SK-MEL-5 (cell line): ENCODE data around the gene ITGA7. TPM values are rescaled to one million over a fixed set of nuclear protein-coding genes. Genes with fewer than 3 reads are reported as not detected.

Source experiments
- DNase-seq: peaks from one replicate; pipeline ENCODE4 v3.0.0-alpha.2; 2016; ENCODE audit warnings: low read depth, low spot score
- in situ Hi-C: cut with HindIII; loops from 2 replicates; pipeline ENCODE4 v1.10.0; 2016; ENCODE audit warnings: low sequenced_read_pairs, high pct_unique_total_duplicates, low pct_unique_long_range_greater_than_20kb
- total RNA-seq: library from RNA; depleted of rRNA; stranded (reverse); fragments of >200 nt; shearing (Covaris generic); gene quantifications from 2 replicates; pipeline ENCODE4 v1.2.3, GENCODE V29; 2014

ITGA7 gene
- total RNA-seq, 1 experiment from 2014 or later: 60.5 TPM

GRCh38 chr12:55708695-55709233 is 1.1 kb upstream of the ITGA7 start:
- in situ Hi-C loops: no loop called here
- no peak for DNase-seq

GRCh38 chr12:55707219-55707671 is 459 bp downstream of the ITGA7 start:
- no peak for DNase-seq
- in situ Hi-C loops: no loop called here

GRCh38 chr12:55706568-55707218 is 1.0 kb downstream of the ITGA7 start:
- DNase-seq: no peak
- in situ Hi-C loops: no loop called here

GRCh38 chr12:55705782-55706402 is 1.8 kb downstream of the ITGA7 start:
- DNase-seq: peak; percentile 50
- in situ Hi-C loops: no loop called here

- DNase-seq: no peak
- in situ Hi-C loops: no loop called here
Observed at GRCh38 chr12:55704824-55705718, 2.6 kb downstream of the ITGA7 start.

- in situ Hi-C loops: no loop called here
- DNase-seq: peak; percentile 88
Observed at GRCh38 chr12:55703901-55704761, 3.6 kb downstream of the ITGA7 start.

GRCh38 chr12:55703288-55703687 is 4.4 kb downstream of the ITGA7 start:
- in situ Hi-C loops: no loop called here
- DNase-seq: no peak

- no peak for DNase-seq
- in situ Hi-C loops: no loop called here
Observed at GRCh38 chr12:55702861-55703260, 4.8 kb downstream of the ITGA7 start.

- no peak for DNase-seq
- in situ Hi-C loops: no loop called here
Observed at GRCh38 chr12:55700255-55701018, 7.3 kb downstream of the ITGA7 start.

GRCh38 chr12:55699471-55700055 is 8.1 kb downstream of the ITGA7 start:
- in situ Hi-C loops: no loop called here

GRCh38 chr12:55698965-55699364 is 8.7 kb downstream of the ITGA7 start:
- no peak for DNase-seq
- in situ Hi-C loops: no loop called here

More at GRCh38 chr12:55699471-55700055, 8.1 kb downstream of the ITGA7 start:
- no peak for DNase-seq

- in situ Hi-C loops: no loop called here
- no peak for DNase-seq
Observed at GRCh38 chr12:55698241-55698955, 9.3 kb downstream of the ITGA7 start.

GRCh38 chr12:55697686-55698085 is 10.0 kb downstream of the ITGA7 start:
- DNase-seq: no peak
- in situ Hi-C loops: no loop called here

GRCh38 chr12:55696796-55697462 is 10.8 kb downstream of the ITGA7 start:
- DNase-seq: no peak
- in situ Hi-C loops: no loop called here

- in situ Hi-C loops: no loop called here
- no peak for DNase-seq
Observed at GRCh38 chr12:55696141-55696540, 11.6 kb downstream of the ITGA7 start.
